GM10266 (cell line): ENCODE measurements around the gene ARL2.

ENCODE experiments used
- DNase-seq: peaks from one replicate; pipeline ENCODE4 v3.0.0; 2012; ENCODE audit errors: extremely low spot score
- TF ChIP-seq, protein P1 (sequence below): IDR thresholded peaks from 2 replicates; pipeline ENCODE4 v1.5.1; 2012; ENCODE audit warnings: mild to moderate bottlenecking, low read depth; ENCODE audit not compliant: control insufficient read depth, insufficient read depth; ENCODE audit errors: missing control alignments

ARL2 gene

DNA sequence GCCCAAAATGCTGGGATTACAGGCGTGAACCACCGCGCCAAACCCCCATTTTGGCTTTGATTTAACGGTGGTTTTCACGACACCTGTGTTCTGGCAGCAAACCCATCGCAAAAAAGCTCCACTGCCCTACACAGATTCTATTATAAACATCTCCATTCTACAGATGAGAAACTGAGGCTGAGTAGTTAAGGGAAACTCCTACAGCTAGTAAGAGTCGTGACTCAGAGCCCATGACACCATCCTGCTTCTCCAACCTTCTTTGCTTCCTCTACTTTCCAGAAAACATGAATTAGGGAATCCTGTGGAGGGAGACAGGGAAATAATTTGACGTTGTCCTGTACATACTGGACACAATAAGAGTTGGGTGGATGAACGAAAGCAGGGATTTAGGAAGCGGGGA, 12.8 kb downstream of the ARL2 start:
- TF ChIP-seq, protein P1, sequence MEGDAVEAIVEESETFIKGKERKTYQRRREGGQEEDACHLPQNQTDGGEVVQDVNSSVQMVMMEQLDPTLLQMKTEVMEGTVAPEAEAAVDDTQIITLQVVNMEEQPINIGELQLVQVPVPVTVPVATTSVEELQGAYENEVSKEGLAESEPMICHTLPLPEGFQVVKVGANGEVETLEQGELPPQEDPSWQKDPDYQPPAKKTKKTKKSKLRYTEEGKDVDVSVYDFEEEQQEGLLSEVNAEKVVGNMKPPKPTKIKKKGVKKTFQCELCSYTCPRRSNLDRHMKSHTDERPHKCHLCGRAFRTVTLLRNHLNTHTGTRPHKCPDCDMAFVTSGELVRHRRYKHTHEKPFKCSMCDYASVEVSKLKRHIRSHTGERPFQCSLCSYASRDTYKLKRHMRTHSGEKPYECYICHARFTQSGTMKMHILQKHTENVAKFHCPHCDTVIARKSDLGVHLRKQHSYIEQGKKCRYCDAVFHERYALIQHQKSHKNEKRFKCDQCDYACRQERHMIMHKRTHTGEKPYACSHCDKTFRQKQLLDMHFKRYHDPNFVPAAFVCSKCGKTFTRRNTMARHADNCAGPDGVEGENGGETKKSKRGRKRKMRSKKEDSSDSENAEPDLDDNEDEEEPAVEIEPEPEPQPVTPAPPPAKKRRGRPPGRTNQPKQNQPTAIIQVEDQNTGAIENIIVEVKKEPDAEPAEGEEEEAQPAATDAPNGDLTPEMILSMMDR = no peak
- no peak for DNase-seq

GRCh38 chr11:65027213-65028067, 13.5 kb downstream of the ARL2 start, which contains the start of gene SNX15:
TSS of gene SNX15 (plus strand) at chr11:65027439. CDS start at chr11:65027538, 99 bp downstream.
- TF ChIP-seq, protein P1 = peak; percentile 42
- DNase-seq = peak; percentile 94

- DNase-seq = no peak
- TF ChIP-seq, protein P1 = no peak
Measured at GRCh38 chr11:65032216-65032615, 18.3 kb downstream of the ARL2 start.

DNA sequence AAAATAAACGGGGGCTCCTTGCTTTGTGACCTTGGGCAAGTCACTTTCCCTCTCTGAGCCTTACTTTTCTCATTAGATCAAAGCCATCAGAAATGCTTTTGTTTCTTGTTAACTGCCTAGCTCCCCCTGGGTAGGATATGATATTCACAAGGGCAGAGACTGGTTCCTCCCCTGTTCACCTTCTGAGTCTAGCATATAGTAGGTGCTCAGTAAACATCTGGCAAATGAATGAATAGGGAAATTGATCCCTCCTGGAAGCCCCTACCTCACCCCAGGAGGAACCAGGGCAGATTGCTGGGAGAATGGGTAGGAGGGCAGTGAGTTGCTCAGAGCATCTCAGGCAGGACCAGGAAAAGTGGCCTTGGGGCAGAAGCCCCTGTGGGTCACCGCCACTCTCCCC, 20.5 kb downstream of the ARL2 start:
- no peak for DNase-seq

GRCh38 chr11:65035579-65035978, 21.6 kb downstream of the ARL2 start:
- TF ChIP-seq, protein P1 = no peak
- no peak for DNase-seq

More for the DNA sequence above, 20.5 kb downstream of the ARL2 start:
- TF ChIP-seq, protein P1 = no peak

- no peak for DNase-seq
- TF ChIP-seq, protein P1 = no peak
Measured at GRCh38 chr11:65036931-65037330, 23.0 kb downstream of the ARL2 start.

DNA sequence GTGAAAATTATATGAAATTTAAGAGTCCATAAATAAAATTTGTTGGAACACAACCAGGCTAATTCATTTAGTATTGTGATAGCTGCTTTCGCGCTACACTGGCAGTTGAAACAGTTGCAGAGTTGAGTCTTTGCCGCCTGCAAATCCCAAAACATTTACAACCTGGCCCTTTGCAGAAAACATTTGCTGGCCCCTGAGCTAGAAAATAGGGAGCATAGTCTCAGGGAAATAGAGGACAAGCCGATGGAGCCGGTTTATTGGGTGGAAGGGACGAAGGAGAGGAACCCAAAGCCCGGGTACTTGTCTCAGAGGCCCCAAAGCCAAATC, 26.5 kb downstream of the ARL2 start:
- no peak for DNase-seq
- TF ChIP-seq, protein P1 = no peak
